B cell (primary cell): ENCODE results near the gene AP4M1. TPM values are rescaled to one million over a fixed set of nuclear protein-coding genes. Genes with fewer than 3 reads are reported as not detected.

ENCODE experiments used
- ATAC-seq: fragments of 200-7000 bp; cut with Tn5 transposase; one replicate; pipeline ENCODE4 v1.10.0; 2021; ENCODE audit warnings: low read depth, mild to moderate bottlenecking, moderate number of reproducible peaks, moderate library complexity
- CTCF ChIA-PET: fragments of 350-600 bp; sonication (Branson Sonifier 250); formaldehyde crosslinking; loops from one replicate; lab custom pipeline; 2021; ENCODE audit warnings: antibody characterized with exemption, inconsistent platforms; lab: Charles Lee
- POLR2A ChIA-PET: fragments of 350-600 bp; sonication (Branson Sonifier 250); formaldehyde crosslinking; loops from one replicate; lab custom pipeline; 2021; ENCODE audit warnings: antibody characterized with exemption; lab: Charles Lee
- DNase-seq: peaks from one replicate; pipeline ENCODE4 v3.0.0; 2013
- H2AFZ ChIP-seq: 2 replicates; pipeline ENCODE4 v1.6.1; 2012; ENCODE audit warnings: mild to moderate bottlenecking, low read depth, low read length; ENCODE audit not compliant: insufficient read depth, poor library complexity, severe bottlenecking
- H3K27ac ChIP-seq, 2 donors: 1 replicate in 1 of 2; 2 replicates in 1 of 2; pipeline ENCODE4 v1.5.1; 2012 to 2013; ENCODE audit warnings: low read length in 2 of 2, mild to moderate bottlenecking in 2 of 2, moderate library complexity in 1 of 2
- H3K27me3 ChIP-seq, 4 experiments: fragments of 200-600 bp in 1 of 4; sonication (generic) in 1 of 4; replicated peaks in 1 of 4; 1 replicate in 2 of 4; 2 replicates in 2 of 4; pipeline versions ENCODE4 v1.6.1 to v1.7.0; 2013 to 2016; ENCODE audit warnings: low read length in 3 of 4, mild to moderate bottlenecking in 2 of 4, mixed read lengths in 1 of 4, moderate library complexity in 1 of 4; ENCODE audit not compliant: insufficient read depth in 4 of 4, control insufficient read depth in 3 of 4; ENCODE audit errors: control extremely low read depth in 1 of 4
- H3K36me3 ChIP-seq, 2 experiments: replicated peaks in 1 of 2; 1 replicate in 1 of 2; 2 replicates in 1 of 2; pipeline versions ENCODE4 v1.6.1 to v1.7.1; 2013; ENCODE audit warnings: low read length in 1 of 2; ENCODE audit not compliant: insufficient read depth in 2 of 2, control insufficient read depth in 1 of 2; ENCODE audit errors: control extremely low read depth in 1 of 2, extremely low read depth in 1 of 2
- H3K4me1 ChIP-seq, 2 donors: fragments of 200-600 bp in 1 of 2; sonication (generic) in 1 of 2; 1 replicate in 1 of 2; 2 replicates in 1 of 2; pipeline versions ENCODE4 v1.5.1 to v1.6.1; 2013 to 2017; ENCODE audit warnings: low read length in 2 of 2; ENCODE audit not compliant: control insufficient read depth in 2 of 2, insufficient read depth in 2 of 2
- H3K4me2 ChIP-seq: replicated peaks from 2 replicates; pipeline ENCODE3; 2012; ENCODE audit warnings: mild to moderate bottlenecking, low read depth, low read length; ENCODE audit not compliant: poor library complexity, severe bottlenecking
- H3K4me3 ChIP-seq, 5 experiments: fragments of 200-600 bp in 1 of 5; sonication (generic) in 1 of 5; 1 replicate in 3 of 5; 2 replicates in 2 of 5; pipeline versions ENCODE4 v1.5.1 to v1.7.0; 2011 to 2016; ENCODE audit warnings: low read length in 4 of 5, mild to moderate bottlenecking in 4 of 5, low read depth in 2 of 5, control low read depth in 1 of 5, moderate library complexity in 1 of 5; ENCODE audit not compliant: insufficient read depth in 1 of 5; ENCODE audit errors: control extremely low read depth in 1 of 5, extremely low read depth in 1 of 5
- H3K79me2 ChIP-seq: fragments of 200-600 bp; sonication (generic); one replicate; pipeline ENCODE4 v1.6.0; 2016; ENCODE audit warnings: low read length; ENCODE audit not compliant: control insufficient read depth, insufficient read depth
- H3K9ac ChIP-seq: fragments of 200-600 bp; sonication (generic); 2 replicates; pipeline ENCODE4 v1.6.1; 2017; ENCODE audit warnings: mild to moderate bottlenecking, low read length, moderate library complexity
- H3K9me3 ChIP-seq, 3 donors: one replicate each; pipeline versions ENCODE4 v1.6.1 to v1.7.1; 2013; ENCODE audit warnings: low read length in 2 of 3; ENCODE audit not compliant: control insufficient read depth in 2 of 3, insufficient read depth in 1 of 3; ENCODE audit errors: control extremely low read depth in 1 of 3
- H4K20me1 ChIP-seq: 2 replicates; pipeline ENCODE4 v1.6.0; 2012; ENCODE audit warnings: mild to moderate bottlenecking, low read length; ENCODE audit not compliant: insufficient read depth, control insufficient read depth, poor library complexity, severe bottlenecking
- H3K27ac Mint-ChIP-seq: one replicate; pipeline ENCODE4 v1.8.0; 2021; ENCODE audit warnings: mixed read lengths
- H3K27me3 Mint-ChIP-seq: one replicate; pipeline ENCODE4 v1.8.0; 2021; ENCODE audit warnings: mixed read lengths
- H3K4me1 Mint-ChIP-seq: one replicate; pipeline ENCODE4 v1.8.0; 2021; ENCODE audit warnings: mixed read lengths
- H3K4me3 Mint-ChIP-seq: one replicate; pipeline ENCODE4 v1.8.0; 2021; ENCODE audit warnings: mixed read lengths
- H3K9me3 Mint-ChIP-seq: one replicate; pipeline ENCODE4 v1.8.0; 2022; ENCODE audit warnings: mixed read lengths; ENCODE audit not compliant: insufficient read depth
- EZH2 ChIP-seq: IDR thresholded peaks from 2 replicates; pipeline ENCODE4 v1.6.1; 2012; ENCODE audit warnings: borderline replicate concordance, low read depth, mild to moderate bottlenecking, moderate library complexity, low read length; ENCODE audit not compliant: insufficient read depth, poor library complexity, severe bottlenecking
- WGBS: methylation state at CpG from one replicate; pipeline ENCODE4 v1.1.5; 2013; ENCODE audit warnings: missing lambda C conversion rate; ENCODE audit not compliant: insufficient coverage; 5-methylcytosine and 5-hydroxymethylcytosine counted together
- intact Hi-C: fragments of 100-400 bp; cut with micrococcal nuclease; formaldehyde crosslinking; loops from one replicate; pipeline ENCODE4 v1.10.0; 2022
- polyA plus RNA-seq: library from polyadenylated mRNA; depleted of rRNA; stranded (reverse); fragments of >200 nt; gene quantifications from 2 replicates; pipeline ENCODE4 v1.2.3, GENCODE V29; 2012
- total RNA-seq, 2 donors: library from RNA; stranded (reverse); fragments of 120-200 nt in 1 of 2; gene quantifications; 1 replicate in 1 of 2; 2 replicates in 1 of 2; pipeline versions ENCODE4 v1.2.3 to v1.2.4, GENCODE V29; 2013 to 2022
- TF ChIP-seq, protein P1 (sequence below): fragments of 200-600 bp; IDR thresholded peaks from one replicate; pipeline ENCODE4 v1.8.0; 2022; ENCODE audit warnings: antibody characterized with exemption, mild to moderate bottlenecking

The AP4M1 gene
- total and polyA plus RNA-seq, 2 donors (not counting 1 experiment from before 2014, with no cell fraction given) = 9.0 to 17.6 TPM

DNA sequence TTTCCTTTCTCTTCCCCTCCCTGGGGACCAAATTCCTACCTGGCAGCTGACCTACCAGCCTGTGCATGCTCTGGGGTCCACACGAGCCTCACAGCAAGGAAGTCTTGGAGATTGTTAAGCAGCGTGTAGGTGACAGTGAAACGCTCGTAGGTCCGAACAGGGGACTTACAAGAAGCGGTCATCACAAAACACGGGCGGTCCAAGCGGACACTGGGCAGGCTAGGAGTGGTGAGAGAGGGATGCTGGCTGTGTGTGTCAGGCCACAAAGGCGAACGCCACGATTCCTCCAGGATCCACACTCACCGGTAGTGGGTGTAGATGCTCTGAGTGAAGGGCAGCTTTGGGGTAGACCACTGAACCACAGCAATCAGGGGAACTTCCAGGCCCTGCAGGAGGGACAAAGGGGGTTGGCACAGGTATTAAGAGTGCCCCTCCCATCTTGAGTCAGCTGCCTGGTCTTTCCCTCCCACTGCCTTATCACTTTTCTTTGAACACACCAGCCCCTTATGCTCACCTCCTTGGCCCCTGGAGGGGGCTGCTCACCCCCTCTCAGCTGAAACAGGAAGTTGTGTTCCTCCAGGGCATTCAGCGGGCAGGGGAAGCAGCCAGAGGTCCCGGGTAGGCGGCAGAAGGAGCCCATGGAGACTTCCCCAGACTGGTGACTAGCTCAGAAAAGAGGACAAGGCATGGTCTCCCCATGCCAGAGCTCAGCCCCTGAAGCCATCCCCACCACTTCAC lies 55.1 kb downstream of the AP4M1 start:
- Histone ChIP-seq H2AFZ (no peak overlapping the region), H3K27me3 (no peaks in the 10 kb centered on the region), H4K20me1 (peaks cover 28% of the 10 kb centered on the region), H3K9me3 (no peaks in the 10 kb centered on the region), H3K4me2 (peak overlapping the region; percentile 92), H3K4me1 (peaks cover 34 to 46% of the 10 kb centered on the region in 2 donors), H3K9ac (no peak overlapping the region), H3K79me2 (peaks cover 42% of the 10 kb centered on the region), H3K4me3 (peak overlapping the region in 1 of 5 experiments; percentile 11), H3K27ac (peak overlapping the region; percentile 54 to 84), H3K36me3 (peaks cover 0 to 51% of the 10 kb centered on the region in 2 experiments)
- no peak for TF ChIP-seq EZH2
- TF ChIP-seq, protein P1, sequence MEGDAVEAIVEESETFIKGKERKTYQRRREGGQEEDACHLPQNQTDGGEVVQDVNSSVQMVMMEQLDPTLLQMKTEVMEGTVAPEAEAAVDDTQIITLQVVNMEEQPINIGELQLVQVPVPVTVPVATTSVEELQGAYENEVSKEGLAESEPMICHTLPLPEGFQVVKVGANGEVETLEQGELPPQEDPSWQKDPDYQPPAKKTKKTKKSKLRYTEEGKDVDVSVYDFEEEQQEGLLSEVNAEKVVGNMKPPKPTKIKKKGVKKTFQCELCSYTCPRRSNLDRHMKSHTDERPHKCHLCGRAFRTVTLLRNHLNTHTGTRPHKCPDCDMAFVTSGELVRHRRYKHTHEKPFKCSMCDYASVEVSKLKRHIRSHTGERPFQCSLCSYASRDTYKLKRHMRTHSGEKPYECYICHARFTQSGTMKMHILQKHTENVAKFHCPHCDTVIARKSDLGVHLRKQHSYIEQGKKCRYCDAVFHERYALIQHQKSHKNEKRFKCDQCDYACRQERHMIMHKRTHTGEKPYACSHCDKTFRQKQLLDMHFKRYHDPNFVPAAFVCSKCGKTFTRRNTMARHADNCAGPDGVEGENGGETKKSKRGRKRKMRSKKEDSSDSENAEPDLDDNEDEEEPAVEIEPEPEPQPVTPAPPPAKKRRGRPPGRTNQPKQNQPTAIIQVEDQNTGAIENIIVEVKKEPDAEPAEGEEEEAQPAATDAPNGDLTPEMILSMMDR = no peak
- Mint-ChIP-seq H3K27ac (peak overlapping the region; percentile 87), H3K27me3 (no peaks in the 10 kb centered on the region), H3K9me3 (no peaks in the 10 kb centered on the region), H3K4me3 (peak overlapping the region; percentile 87), H3K4me1 (peaks cover 50% of the 10 kb centered on the region)
- intact Hi-C loops = loop anchor here (5.0 kb wide), 2 partner anchors 36 to 181 kb away; no protein-coding TSS in a partner anchor
- ChIA-PET POLR2A (interaction anchor here (0.6 to 2.9 kb wide), 6 partner anchors 8 to 61 kb away, joined by 4 to 16 read pairs (median 7); partner anchors contain the start of genes GPC2 and LAMTOR4), CTCF (interaction anchor here (0.9 to 5.1 kb wide), 5 partner anchors 8 to 34 kb away, joined by 3 to 18 read pairs (median 3); partner anchors contain the start of gene LAMTOR4)
- 67% methylated on average over 12 of the region's 16 CpGs for WGBS
- peak; percentile 20 for ATAC-seq
- DNase-seq = peak; percentile 58

DNA sequence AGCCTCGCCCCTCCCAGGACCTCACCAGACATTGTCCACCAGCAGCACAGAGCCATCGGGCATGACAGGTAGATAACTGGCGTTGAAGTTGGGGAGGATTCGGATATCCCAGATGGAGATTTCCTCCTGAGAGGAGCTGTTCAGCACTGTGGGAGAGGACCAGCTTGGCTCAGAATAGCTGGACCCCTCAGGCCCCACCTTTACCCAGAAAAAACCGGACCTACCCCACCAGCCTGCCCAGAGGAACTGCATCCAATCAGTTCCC lies 55.6 kb downstream of the AP4M1 start:
- intact Hi-C loops = loop anchor here (5.0 kb wide), 2 partner anchors 35 to 180 kb away; no protein-coding TSS in a partner anchor
- H3K27ac ChIP-seq = peak overlapping the region; percentile 54 to 84
- H4K20me1 ChIP-seq = peaks cover 28% of the 10 kb centered on the region
- Mint-ChIP-seq H3K4me3 (peak overlapping the region; percentile 87), H3K27me3 (no peaks in the 10 kb centered on the region), H3K4me1 (peaks cover 45% of the 10 kb centered on the region), H3K27ac (peak overlapping the region; percentile 87), H3K9me3 (no peaks in the 10 kb centered on the region)
- H3K4me3 ChIP-seq = peak overlapping the region in 2 of 5 experiments; percentile 11 to 95
- H2AFZ ChIP-seq = no peak overlapping the region
- POLR2A ChIA-PET = interaction anchor here (0.6 to 2.9 kb wide), 5 partner anchors 9 to 61 kb away, joined by 4 to 16 read pairs (median 7); partner anchors contain the start of genes GPC2 and LAMTOR4
- no peak overlapping the region for H3K9ac ChIP-seq
- no peak for ATAC-seq
- TF ChIP-seq, protein P1 = no peak
- no peak for TF ChIP-seq EZH2
- WGBS = 69% methylated on average over 4 of the region's 5 CpGs
- H3K79me2 ChIP-seq = peaks cover 37% of the 10 kb centered on the region
- CTCF ChIA-PET = interaction anchor here (0.9 to 5.1 kb wide), 5 partner anchors 8 to 33 kb away, joined by 3 to 18 read pairs (median 3); partner anchors contain the start of gene LAMTOR4
- peak; percentile 28 for DNase-seq
- H3K4me2 ChIP-seq = peak overlapping the region; percentile 92
- H3K36me3 ChIP-seq = peaks cover 0 to 49% of the 10 kb centered on the region in 2 experiments
- H3K9me3 ChIP-seq = no peaks in the 10 kb centered on the region
- peaks cover 29 to 41% of the 10 kb centered on the region in 2 donors for H3K4me1 ChIP-seq
- no peaks in the 10 kb centered on the region for H3K27me3 ChIP-seq
